ENCODE data around the gene CATSPERD.

DNA sequence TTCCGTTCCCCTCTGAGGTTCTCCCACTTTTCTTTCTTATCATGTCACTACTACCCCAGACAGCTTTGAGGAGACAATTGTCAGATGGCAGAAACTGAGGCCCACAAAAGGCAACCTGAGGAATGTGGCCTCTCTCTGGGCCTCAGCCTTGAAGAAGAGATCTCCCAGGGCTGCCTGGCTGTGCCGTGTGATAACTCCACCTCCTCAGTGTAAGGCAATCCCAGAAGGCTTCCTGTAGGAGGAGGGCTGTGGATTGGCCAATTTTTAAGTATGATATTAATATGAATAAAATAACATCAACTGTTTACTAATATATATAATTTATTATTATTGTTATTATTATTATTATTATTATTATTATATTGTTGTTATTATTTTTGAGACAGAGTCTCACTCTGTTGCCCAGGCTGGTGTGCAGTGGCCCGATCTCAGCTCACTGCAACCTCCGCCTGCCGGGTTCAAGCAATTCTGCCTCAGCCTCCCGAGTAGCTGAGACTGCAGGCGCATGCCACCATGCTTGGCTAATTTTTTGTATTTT lies 75.0 kb downstream of the CATSPERD start:
- TF ChIP-seq, protein P1, sequence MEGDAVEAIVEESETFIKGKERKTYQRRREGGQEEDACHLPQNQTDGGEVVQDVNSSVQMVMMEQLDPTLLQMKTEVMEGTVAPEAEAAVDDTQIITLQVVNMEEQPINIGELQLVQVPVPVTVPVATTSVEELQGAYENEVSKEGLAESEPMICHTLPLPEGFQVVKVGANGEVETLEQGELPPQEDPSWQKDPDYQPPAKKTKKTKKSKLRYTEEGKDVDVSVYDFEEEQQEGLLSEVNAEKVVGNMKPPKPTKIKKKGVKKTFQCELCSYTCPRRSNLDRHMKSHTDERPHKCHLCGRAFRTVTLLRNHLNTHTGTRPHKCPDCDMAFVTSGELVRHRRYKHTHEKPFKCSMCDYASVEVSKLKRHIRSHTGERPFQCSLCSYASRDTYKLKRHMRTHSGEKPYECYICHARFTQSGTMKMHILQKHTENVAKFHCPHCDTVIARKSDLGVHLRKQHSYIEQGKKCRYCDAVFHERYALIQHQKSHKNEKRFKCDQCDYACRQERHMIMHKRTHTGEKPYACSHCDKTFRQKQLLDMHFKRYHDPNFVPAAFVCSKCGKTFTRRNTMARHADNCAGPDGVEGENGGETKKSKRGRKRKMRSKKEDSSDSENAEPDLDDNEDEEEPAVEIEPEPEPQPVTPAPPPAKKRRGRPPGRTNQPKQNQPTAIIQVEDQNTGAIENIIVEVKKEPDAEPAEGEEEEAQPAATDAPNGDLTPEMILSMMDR (IDR thresholded peaks at IDR 0.05) = no peak
- TF ChIP-seq POLR2AphosphoS5 (IDR thresholded peaks at IDR 0.05) = no peak
